GM12875 (cell line): ENCODE measurements around the gene EXD3.
"Not testable (repeated sequence)": the region's sequence is repeated elsewhere in the genome, so short reads cannot be mapped to it uniquely, and the experiment has no call there.

Experiments
- H3K4me3 ChIP-seq: one replicate; pipeline ENCODE4 v1.5.1; 2011; ENCODE audit warnings: low read depth, low read length, control low read depth
- CTCF ChIP-seq: IDR thresholded peaks from 2 replicates; pipeline ENCODE4 v1.5.1; 2011; ENCODE audit warnings: low read depth, mild to moderate bottlenecking, control low read depth, inconsistent platforms, low read length, moderate library complexity, borderline replicate concordance; ENCODE audit not compliant: insufficient read depth

Gene EXD3

GRCh38 chr9:137389428-137389746, 33.6 kb downstream of the EXD3 start:
- TF ChIP-seq CTCF: no peak

GRCh38 chr9:137388589-137389427, 34.2 kb downstream of the EXD3 start:
- no peak for TF ChIP-seq CTCF
- no peak overlapping the region for H3K4me3 ChIP-seq

More at GRCh38 chr9:137389428-137389746, 33.6 kb downstream of the EXD3 start:
- H3K4me3 ChIP-seq: no peak overlapping the region

GRCh38 chr9:137387891-137388560, 34.9 kb downstream of the EXD3 start:
- TF ChIP-seq CTCF: no peak

GRCh38 chr9:137387114-137387890, 35.7 kb downstream of the EXD3 start:
- no peak for TF ChIP-seq CTCF
- H3K4me3 ChIP-seq: no peak overlapping the region

More at GRCh38 chr9:137387891-137388560, 34.9 kb downstream of the EXD3 start:
- no peak overlapping the region for H3K4me3 ChIP-seq

- H3K4me3 ChIP-seq: not testable (repeated sequence)
Measured at GRCh38 chr9:137386507-137387113, 36.4 kb downstream of the EXD3 start.

GRCh38 chr9:137385061-137385655, 37.8 kb downstream of the EXD3 start:
- no peak for TF ChIP-seq CTCF
- H3K4me3 ChIP-seq: no peak overlapping the region
